IPS-15b (cell line): ENCODE measurements around the gene HEXD.

ENCODE experiments used
- H3K27me3 ChIP-seq: one replicate; pipeline ENCODE4 v1.6.1; 2013; ENCODE audit warnings: low read length; ENCODE audit not compliant: control insufficient read depth, insufficient read depth
- H3K36me3 ChIP-seq: one replicate; pipeline ENCODE4 v1.6.1; 2013; ENCODE audit warnings: low read length; ENCODE audit not compliant: control insufficient read depth, insufficient read depth
- H3K4me1 ChIP-seq: one replicate; pipeline ENCODE4 v1.6.1; 2013; ENCODE audit warnings: mild to moderate bottlenecking, low read length; ENCODE audit not compliant: control insufficient read depth, insufficient read depth
- H3K4me3 ChIP-seq: one replicate; pipeline ENCODE4 v1.5.1; 2013; ENCODE audit warnings: low read depth, low read length
- H3K9ac ChIP-seq: one replicate; pipeline ENCODE4 v1.6.1; 2013; ENCODE audit warnings: low read depth, mild to moderate bottlenecking, low read length
- H3K9me3 ChIP-seq: one replicate; pipeline ENCODE4 v1.6.1; 2013; ENCODE audit warnings: mild to moderate bottlenecking, low read length; ENCODE audit not compliant: control insufficient read depth, insufficient read depth

The HEXD gene

DNA sequence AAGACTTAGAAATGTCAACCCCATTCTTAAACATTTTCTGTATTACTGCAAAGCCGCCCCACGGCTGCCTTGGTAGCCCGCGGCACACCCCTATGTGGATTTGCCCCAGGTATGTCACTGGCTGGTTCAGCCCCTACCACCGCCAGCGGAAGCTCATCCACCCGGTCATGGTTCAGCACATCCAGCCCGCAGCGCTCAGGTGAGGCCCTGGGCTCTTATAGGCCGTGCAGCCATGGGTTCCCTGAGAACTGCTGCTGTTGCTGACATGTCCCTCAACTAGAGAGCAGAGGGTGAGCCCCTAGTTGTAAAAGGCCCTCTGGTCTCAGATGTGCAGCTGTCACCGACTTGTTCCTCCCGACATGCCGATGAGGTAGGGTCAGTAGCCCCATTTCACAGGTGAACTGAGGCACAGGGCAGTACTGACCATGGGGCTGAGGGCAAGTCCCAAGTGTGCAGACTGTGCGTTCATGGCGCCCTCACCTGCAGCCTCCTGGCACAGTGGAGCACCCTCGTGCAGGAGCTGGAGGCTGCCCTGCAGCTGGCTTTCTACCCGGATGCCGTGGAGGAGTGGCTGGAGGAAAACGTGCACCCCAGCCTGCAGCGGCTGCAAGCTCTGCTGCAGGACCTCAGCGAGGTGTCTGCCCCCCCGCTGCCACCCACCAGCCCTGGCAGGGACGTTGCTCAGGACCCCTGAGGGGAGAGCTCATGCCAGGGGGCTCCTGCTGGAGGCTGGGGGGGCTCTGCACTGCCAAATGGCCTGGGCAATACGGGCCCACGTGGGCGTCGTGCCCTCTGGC, 23.7 kb downstream of the HEXD start:
- Histone ChIP-seq H3K9me3 (no peaks in the 10 kb centered on the region), H3K9ac (no peak overlapping the region), H3K36me3 (peaks cover 31% of the 10 kb centered on the region), H3K4me3 (no peak overlapping the region), H3K27me3 (no peaks in the 10 kb centered on the region), H3K4me1 (no peaks in the 10 kb centered on the region)

DNA sequence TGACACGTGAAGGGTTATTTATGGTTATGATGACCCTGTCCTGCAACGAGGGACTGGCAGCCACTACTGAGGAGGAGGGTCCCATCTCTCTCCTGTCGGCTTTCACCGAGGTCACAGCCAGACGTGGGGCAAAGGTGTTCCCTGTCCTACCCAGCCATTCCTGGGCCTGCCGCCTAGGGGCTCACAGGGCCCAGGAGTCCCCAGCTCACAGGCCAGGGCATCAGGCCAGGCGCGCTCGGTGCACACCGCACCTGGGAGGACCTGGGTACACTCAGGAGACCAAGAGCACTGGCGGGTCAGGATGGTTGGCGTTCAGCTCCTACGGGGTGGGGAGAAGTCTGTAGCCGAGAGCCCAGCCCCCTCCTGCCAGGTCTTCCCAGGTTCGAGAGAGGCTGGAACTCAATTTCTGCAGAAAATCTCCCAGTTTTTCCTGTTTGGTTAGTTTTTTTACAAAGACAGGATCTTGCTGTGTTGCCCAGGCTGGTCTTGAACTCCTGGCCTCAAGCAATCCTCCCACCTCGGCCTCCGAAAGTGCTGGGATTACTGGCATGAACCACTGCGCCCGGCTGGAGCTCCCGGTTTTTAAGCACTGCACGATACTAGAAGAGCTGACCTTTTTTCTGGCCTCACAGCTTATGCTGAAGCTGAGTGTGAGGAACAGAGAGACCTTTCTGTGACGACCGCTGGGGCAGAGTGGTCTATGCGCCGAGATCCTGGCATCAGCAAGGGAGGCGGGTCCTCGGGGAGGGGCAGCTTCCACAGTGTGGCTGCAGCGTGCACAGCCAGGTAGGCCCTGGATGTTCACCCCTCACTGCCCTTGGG, 24.7 kb downstream of the HEXD start:
- H3K4me1 ChIP-seq = no peaks in the 10 kb centered on the region
- H3K4me3 ChIP-seq = no peak overlapping the region
- no peak overlapping the region for H3K9ac ChIP-seq
- H3K36me3 ChIP-seq = peaks cover 31% of the 10 kb centered on the region
- H3K27me3 ChIP-seq = no peaks in the 10 kb centered on the region
- H3K9me3 ChIP-seq = no peaks in the 10 kb centered on the region

DNA sequence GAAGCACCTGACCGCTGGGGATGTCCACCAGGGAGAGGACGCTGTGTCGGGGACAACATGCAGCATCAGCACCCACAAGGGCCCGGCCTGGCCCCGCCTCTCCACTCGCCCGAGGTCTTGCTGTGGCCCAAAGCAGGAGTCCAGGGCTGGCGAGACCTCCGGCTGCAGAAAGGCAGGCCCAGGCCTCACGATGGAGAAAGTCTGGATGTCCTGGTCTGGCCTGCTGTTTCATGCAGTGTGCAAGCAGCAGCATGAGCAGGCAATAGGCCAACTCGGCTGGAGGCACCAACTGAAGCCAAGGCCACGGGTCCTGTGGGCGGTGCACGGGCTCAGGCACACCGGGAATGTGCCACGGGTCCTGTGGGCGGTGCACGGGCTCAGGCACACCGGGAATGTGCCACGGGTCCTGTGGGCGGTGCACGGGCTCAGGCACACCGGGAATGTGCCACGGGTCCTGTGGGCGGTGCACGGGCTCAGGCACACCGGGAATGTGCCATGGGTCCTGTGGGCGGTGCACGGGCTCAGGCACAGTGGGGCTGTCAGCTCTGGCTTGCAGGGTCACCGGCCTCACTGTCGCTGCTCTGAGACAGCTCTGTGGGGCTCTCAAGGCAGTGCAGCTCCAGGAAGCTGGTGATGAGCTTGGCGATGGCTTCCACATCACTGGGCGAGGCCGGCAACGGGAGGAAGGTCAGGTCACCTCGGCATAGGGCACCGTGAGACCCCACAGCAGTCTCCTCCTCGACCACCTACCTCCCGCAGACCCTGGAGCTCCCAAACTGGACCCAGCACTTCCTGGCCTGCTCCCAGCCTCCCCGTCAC, 25.5 kb downstream of the HEXD start:
- Histone ChIP-seq H3K4me3 (no peak overlapping the region), H3K9ac (no peak overlapping the region), H3K36me3 (peaks cover 31% of the 10 kb centered on the region), H3K9me3 (no peaks in the 10 kb centered on the region), H3K4me1 (no peaks in the 10 kb centered on the region), H3K27me3 (no peaks in the 10 kb centered on the region)

DNA sequence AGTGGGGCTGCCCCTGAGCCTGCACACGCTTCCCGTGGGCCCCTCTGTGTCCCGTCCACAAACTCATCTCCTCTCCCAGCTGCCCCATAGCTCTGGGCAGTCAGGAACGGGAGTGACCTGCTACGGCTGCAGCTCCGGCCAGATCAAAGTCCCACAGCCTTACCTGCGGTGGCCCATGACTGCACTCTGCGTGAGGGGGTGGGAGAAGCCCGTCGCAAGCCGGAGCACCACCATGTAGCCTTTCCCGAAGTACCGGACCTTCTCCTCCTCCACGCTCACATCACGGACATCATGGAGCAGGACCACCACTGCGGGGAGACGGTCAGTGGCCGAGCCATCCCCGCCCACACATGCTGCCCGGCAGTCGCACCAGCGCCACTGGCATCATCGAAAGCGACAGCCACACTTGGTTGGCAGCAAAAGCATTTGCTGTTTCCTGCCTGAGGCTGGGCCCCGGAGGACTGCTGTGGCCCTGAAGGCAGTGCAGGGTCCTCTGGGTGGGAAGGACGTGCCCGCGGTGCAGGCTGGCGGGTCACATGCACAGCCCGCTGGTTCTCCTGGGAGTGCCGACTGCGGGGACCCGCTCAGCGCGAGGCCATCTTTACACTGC, 26.2 kb downstream of the HEXD start:
- Histone ChIP-seq H3K9ac (no peak overlapping the region), H3K4me1 (no peaks in the 10 kb centered on the region), H3K27me3 (no peaks in the 10 kb centered on the region), H3K9me3 (no peaks in the 10 kb centered on the region), H3K36me3 (peaks cover 31% of the 10 kb centered on the region), H3K4me3 (no peak overlapping the region)

DNA sequence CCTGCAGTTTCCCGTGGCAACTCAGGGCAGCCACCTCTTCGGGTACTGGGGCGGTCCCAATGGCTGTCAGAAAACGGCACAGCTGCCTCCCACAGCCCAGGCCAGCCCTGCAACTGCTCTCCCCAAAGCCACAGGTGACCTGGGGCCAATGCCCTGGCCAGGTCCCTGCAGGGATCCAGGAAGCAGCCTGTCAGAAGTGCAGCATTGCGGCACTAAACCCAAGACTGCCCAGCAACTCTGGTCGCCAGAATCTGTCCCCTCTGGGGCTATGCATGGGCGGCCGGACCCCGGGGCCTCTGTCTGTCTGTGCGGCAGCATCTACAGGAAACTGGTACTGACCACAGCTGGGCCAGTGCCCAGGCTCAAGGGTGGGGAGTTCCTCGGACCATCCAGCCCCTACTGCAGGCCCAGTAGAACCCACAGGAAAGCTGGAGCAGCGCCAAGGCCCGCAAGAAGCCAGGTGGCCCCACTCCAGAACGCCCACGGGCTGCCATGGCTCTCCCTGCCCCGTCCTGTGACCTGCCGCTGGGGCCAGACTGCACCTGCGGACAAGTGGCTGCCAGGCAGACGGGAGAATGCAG, 26.9 kb downstream of the HEXD start:
- H3K4me3 ChIP-seq = no peak overlapping the region
- no peaks in the 10 kb centered on the region for H3K9me3 ChIP-seq
- no peaks in the 10 kb centered on the region for H3K4me1 ChIP-seq
- H3K9ac ChIP-seq = no peak overlapping the region
- no peaks in the 10 kb centered on the region for H3K27me3 ChIP-seq
- H3K36me3 ChIP-seq = peaks cover 31% of the 10 kb centered on the region

DNA sequence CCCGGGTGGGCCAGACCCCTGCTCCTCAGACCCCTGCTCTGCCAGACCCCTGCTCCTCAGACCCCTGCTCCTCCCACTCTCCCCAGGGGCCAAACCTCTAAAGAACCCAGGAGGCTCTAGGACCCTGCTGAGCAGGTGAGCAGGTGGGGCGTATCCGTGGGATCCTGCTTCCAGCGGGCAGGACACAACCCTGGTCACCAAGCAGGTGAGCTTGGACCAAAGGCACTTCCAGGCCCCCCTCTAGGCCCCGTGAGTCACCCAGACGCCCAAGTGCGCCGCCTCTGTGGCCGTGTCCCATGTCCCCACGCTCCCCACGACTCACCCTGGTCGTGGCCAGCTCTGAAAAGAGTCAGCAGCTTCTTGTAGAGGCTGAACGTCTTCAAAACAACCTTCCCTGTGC, 27.4 kb downstream of the HEXD start:
- H3K4me3 ChIP-seq = no peak overlapping the region
- H3K36me3 ChIP-seq = peaks cover 31% of the 10 kb centered on the region
- no peak overlapping the region for H3K9ac ChIP-seq
- H3K4me1 ChIP-seq = no peaks in the 10 kb centered on the region
- no peaks in the 10 kb centered on the region for H3K27me3 ChIP-seq
- no peaks in the 10 kb centered on the region for H3K9me3 ChIP-seq

DNA sequence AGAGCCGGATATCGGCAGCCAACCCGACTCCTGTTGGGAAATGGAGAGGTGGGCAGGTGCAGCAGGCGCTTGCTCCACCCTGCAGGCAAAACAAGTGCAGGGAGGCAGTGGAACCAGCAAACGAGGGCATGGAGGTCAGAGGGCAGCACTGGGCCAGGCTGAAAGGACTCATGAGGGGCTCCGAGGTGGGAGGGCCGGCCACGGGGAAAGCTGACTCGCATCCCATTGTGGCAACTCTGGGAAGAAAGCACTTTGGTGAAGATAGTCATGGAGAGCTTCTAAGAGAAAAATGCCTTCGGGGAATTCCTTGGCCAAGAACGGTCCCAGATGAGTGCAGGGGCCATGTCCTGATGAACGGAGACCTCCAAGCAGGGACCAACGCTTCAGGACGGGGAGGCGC, 28.0 kb downstream of the HEXD start:
- Histone ChIP-seq H3K9ac (no peak overlapping the region), H3K4me1 (peaks cover 2% of the 10 kb centered on the region), H3K36me3 (peaks cover 31% of the 10 kb centered on the region), H3K4me3 (no peak overlapping the region), H3K9me3 (no peaks in the 10 kb centered on the region), H3K27me3 (no peaks in the 10 kb centered on the region)

DNA sequence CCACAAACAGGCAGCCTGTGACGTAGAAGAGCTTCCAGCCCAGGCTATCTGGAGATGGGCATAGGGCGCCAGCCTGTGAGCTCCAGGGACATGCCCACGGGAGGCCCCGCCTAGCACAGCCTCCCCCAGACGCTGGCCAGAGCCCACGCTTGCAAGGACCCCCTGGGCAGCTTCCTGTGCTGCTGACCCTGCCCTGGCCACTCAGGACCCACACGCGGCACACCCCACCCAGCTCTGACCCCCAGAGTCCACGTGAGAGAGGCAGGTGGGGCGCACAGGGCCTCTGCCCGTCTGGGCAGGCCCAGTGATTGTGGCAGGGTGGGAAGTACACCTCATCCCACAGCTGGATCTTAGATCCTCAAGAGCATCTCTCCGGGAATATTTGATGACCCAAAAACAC, 28.5 kb downstream of the HEXD start:
- no peaks in the 10 kb centered on the region for H3K27me3 ChIP-seq
- no peak overlapping the region for H3K9ac ChIP-seq
- H3K4me1 ChIP-seq = peaks cover 4% of the 10 kb centered on the region
- no peaks in the 10 kb centered on the region for H3K9me3 ChIP-seq
- peaks cover 31% of the 10 kb centered on the region for H3K36me3 ChIP-seq
- no peak overlapping the region for H3K4me3 ChIP-seq

DNA sequence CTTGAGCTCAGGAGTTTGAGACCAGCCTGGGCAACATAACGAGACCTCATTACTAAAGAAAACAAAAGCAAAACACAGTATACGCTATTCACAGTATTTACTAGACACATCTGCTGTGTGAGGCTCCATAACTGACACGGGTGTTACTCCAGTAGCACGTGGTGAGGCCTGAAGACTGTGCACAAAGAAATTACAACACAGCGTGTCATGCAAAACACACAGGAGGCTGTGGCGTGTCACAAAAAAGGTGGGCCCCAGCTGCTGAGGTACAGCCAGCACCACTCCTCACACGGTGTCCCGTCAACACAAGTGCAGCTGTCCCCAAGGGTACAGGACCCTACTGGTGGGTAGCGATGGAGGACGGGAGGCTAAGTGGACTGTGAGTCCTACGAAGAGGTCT, 29.7 kb downstream of the HEXD start:
- Histone ChIP-seq H3K4me1 (peaks cover 4% of the 10 kb centered on the region), H3K9ac (no peak overlapping the region), H3K36me3 (peaks cover 27% of the 10 kb centered on the region), H3K9me3 (no peaks in the 10 kb centered on the region), H3K4me3 (no peak overlapping the region), H3K27me3 (no peaks in the 10 kb centered on the region)

DNA sequence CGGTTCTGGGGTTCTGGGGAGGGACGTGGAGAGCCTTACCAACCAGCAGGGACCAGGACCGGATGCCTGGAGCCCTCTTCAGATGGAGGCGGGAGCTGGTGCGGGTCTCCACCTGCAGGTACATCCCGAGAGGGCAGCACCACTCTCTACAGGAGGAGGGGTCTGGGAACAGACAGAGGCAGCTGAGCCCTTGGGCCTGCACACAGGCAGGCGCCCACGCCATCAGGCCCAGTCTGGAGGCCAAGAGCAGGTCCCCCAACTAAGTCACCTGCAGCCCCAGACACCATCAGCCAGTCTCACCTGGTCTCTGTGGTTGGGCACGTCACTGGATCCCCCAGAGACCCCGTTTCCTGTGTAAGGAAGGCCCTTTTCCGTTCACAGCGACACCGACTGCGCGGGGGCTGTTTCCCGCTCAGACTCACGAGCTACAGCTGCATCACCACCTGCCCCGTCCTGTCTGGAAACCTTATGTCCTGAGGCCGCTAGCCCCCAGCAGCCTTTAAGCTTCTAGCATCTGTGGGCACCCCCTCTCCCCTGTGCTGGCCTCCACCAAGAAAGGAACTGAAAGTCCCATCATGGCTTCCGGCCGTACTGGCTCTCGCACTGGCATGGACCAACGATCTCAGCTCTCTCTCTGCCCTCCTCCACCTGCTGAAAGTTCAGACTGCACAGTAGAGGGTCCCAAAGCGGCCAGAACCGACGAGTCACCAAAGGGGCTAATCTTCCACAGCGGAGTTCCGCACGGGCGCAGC, 31.2 kb downstream of the HEXD start:
- Histone ChIP-seq H3K4me3 (no peak overlapping the region), H3K9ac (no peak overlapping the region), H3K36me3 (peaks cover 15% of the 10 kb centered on the region), H3K9me3 (no peaks in the 10 kb centered on the region), H3K4me1 (peaks cover 4% of the 10 kb centered on the region), H3K27me3 (no peaks in the 10 kb centered on the region)
